Measurements from ENCODE around the gene CNGA3.

Gene CNGA3

DNA sequence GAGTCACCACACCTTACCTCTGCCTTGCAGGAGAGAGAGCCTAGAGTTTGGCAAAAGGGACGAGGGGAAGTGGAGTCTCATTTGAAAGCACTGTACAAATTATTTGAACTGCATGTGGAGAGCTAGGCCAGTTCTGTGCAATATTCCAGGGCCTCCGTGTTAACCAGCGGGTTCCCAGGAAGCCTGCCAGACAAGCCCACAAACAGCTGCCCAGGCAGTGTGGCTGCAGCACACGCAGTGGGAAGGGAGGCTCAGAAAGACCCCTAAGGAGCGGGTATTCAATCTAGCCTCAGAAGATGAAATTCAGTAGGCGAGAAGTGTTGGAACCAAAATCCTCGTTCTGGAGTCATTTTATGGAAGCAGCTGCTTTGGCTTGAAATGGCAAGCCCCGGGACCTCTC lies 30.7 kb downstream of the CNGA3 start:
- no peak for DNase-seq (ENCODE audit: low read depth in 1 of 2, low spot score in 1 of 2)

DNA sequence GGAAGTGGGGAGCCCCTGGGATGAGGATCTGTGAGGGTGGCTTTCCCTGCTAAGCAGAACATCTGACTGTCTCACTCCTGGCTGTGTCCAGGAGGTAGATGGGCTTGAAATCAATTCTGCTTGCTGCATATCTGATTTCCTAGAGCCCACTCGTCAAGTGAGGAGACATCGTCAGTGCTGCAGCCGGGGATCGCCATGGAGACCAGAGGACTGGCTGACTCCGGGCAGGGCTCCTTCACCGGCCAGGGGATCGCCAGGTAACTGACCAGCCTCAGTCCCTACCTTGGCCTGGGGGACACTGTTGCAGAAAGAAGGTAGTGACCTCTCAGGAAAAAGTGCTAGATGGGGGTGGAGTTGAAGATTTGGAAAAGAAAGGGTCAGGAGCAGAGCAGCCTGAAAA lies 31.3 kb downstream of the CNGA3 start:
- no peak for DNase-seq (ENCODE audit: low read depth in 1 of 2, low spot score in 1 of 2)

DNA sequence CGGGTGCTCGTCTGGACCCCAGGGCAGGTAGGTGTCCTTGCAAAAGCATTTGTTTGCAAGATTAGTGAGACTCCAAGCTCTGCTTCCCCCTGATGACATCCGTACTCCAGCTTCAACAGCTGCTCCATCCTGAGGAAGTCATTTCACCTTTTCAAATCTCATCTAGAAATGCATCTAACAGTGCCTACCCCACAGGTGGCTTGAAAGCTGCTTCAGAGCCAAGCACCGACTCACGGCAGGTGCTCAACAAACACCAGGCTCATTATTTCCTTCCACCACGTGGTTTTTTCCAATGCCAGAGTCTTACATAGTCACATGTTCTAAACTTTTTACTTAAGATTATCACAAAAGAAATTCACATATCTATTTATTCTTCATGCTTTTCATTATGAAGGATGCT lies 31.9 kb downstream of the CNGA3 start:
- DNase-seq (ENCODE audit: low read depth in 1 of 2, low spot score in 1 of 2): no peak

DNA sequence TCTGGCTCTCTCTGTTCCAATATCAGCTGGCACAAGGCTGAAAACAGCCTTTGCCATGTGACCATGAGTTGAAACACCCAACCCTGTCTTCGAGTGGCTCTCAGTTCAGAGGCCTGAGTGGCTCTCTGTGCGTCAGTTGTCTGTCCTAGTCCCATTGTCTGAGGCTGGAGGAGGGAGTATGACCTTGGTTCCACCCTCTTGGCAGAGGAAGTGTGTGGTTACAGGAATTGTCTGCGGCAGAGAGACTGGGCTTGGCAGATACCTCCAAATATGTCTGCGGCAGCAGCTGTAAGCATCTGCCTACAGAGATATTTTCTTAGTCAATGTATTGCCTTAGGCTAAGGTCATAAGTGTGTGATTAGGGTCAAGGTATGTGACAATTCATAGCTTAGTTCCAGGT lies 32.6 kb downstream of the CNGA3 start:
- no peak for DNase-seq (ENCODE audit: low read depth in 1 of 2, low spot score in 1 of 2)

DNA sequence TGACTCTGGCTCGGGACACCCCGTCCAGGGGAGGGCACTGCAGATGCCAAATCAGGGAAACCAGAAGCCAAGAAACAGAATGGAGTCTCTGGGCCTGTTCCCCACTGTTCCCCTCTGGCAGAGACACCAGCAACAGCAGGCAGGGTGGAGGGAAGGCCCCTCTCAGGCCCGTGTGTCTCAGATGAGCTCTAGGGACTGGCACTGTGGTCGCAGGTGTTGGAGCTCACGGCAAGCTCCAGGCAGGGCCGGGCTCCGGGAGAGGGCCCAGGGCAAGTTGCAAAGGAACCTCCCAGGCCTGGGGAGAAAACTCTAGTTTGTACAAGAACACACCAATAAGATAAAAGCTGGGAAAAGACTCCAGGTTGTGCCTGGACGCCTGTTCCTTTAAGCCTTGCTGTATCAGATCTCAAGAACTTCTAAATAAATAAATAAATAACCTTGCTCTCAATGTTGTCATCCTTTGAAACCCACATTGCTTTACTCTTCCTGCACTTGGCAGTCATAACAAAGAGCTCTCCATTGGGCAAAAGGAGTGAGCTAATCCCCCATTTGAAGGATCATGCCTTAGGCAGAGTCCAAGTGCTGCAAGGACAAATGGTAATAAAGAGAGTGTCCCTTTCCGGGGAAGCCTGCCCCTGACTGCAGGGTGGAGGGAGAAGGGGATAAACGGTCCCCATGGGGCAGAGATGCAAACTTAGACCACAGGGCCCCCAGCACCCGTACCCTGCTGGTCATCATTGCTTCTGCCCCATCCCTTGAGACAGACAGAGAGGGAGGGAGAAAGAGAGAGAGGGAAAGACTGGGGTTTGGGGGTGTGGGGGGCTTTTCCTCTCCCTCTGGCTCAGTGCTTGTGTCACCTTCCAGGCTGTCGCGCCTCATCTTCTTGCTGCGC lies 33.3 kb downstream of the CNGA3 start:
- DNase-seq (ENCODE audit: low read depth in 1 of 2, low spot score in 1 of 2): no peak

DNA sequence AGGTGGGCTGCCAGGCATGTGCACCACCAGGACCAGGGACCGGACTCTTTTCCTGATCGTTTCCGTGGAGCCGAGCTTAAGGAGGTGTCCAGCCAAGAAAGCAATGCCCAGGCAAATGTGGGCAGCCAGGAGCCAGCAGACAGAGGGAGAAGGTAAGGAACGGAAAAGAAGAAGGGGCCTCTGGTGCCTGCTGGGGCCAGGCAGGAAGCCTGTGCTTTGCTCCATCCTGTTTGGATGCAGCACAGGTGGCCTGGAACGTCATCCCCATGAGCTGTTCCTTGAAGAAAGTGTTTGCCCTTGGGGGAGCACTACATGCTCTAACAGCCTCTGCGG lies 33.9 kb downstream of the CNGA3 start:
- DNase-seq (ENCODE audit: low read depth in 1 of 2, low spot score in 1 of 2): no peak

DNA sequence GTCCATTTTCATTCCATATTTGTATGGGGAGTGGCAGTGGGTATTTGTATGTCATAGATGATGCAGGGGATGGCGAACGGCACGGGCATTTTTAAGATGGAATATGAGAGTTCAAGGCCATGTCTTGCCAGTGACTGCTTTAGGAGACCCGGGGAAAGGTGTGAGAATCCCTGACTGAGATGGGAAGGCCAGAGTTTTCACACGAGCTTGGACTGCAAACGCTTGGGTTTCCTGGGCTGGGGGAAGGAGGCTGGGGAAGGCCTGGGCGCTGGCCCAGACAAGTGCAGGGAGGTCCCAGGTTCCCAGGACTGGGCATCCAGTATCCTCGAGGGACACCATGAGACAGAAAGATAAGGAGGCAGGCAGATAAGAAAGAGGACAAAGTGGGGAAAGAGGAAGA lies 35.2 kb downstream of the CNGA3 start:
- DNase-seq (ENCODE audit: low read depth in 1 of 2, low spot score in 1 of 2): no peak

DNA sequence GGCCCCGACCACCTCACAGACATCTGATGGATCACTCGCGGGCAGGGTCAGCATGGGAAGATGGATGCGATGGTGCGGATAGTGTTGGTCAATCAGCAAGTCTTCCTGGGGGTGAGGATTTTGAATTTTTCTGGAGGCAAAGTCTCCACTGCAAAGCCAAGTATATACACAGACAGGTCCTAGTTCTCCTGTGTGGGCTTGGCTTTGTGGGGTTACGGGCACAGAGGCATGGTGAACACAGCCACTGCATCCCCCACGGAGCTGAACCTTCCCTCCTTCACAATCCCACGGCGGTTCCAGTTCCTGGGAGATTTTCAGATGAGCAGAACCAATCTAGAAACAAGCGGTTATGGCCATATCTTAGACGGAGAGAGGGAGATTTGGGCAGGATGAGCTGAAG lies 35.8 kb downstream of the CNGA3 start:
- no peak for DNase-seq (ENCODE audit: low read depth in 1 of 2, low spot score in 1 of 2)

DNA sequence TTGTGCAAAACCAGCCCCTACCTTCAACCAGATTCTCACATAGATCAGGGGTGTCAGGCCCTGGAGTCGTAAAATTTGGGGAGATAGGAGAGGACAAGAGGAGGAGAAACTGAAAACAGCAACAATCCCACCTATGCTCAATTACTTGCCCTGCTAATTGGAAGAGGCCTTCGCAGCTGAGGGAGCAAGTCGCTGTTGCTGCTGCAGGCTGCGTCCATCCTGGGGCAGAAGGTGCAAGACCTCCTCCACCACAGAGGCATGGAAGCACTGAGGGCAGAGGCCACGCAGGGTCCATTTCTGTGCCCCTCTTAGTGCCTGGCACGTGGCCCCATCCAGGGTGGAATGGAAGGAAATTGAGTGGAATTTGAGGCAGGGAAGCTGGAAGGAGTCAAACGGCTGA lies 36.5 kb downstream of the CNGA3 start:
- DNase-seq (ENCODE audit: low read depth in 1 of 2, low spot score in 1 of 2): no peak

DNA sequence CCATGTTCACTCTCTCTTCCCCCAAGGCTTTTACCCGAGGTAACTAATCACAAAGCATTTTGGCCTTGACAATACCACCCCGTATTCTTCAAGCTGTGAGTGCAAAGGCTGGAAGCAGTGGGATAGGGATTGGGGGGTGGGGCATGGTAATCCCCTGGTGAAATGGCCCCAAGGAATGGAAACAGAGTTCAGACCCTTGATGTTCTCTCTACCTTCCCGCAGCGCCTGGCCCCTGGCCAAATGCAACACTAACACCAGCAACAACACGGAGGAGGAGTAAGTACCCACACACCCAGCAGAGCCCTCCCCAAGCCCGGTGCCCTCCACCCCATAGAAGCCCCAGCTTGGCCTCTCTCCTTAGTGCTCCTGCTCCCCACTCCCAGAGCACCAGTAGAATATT lies 36.9 kb downstream of the CNGA3 start:
- DNase-seq (ENCODE audit: low read depth in 1 of 2, low spot score in 1 of 2): no peak

DNA sequence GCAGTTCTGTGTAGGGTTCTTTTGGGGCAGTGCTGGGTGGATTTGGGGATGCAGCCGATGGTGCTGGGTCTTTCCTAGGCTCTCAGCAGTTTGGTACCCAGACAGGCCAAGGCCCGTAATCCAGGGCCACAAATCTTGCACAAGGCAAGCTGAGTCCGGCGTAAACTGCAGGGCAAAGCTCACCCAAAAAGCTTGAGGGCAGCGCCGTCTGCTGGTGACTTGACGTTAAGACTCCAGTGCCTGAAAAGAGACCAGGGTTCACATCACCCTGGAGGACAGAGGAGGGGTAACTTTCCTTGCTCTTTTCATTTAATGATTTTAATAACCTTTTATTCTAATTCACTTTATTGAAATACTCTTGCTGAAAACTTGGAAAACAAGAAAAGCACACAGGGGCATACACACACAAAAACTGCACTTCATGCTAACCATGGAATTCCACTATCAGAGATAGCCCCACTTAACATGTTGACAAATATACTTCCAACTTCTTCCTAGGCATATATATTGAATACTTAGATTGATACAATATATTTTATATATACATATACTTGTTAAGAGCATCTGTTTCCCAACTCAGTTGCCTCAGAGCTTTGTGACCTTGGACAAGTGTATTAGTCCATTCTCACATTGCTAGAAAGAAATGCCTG lies 38.9 kb downstream of the CNGA3 start:
- DNase-seq (ENCODE audit: low read depth in 1 of 2, low spot score in 1 of 2): peak; percentile 43 to 44

DNA sequence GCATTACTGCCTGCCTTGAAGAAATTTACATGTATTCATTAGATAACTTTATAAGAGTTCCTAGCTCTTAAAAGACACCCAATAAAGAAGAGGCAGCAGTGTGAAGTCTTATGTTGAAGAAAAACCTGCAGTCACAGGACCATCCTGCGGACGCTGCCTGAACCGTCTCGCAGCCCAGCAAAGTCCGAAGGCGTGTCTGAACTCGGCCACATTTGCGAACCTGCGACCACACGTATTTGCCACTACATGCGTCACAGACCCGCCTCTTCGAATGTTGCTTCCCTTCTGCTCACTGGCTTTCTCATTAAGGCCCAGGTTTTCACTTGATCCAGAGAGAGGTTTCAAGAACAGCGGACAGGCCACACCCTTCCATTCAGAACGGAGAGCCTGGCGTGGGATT lies 41.2 kb downstream of the CNGA3 start:
- no peak for DNase-seq (ENCODE audit: low read depth in 1 of 2, low spot score in 1 of 2)

DNA sequence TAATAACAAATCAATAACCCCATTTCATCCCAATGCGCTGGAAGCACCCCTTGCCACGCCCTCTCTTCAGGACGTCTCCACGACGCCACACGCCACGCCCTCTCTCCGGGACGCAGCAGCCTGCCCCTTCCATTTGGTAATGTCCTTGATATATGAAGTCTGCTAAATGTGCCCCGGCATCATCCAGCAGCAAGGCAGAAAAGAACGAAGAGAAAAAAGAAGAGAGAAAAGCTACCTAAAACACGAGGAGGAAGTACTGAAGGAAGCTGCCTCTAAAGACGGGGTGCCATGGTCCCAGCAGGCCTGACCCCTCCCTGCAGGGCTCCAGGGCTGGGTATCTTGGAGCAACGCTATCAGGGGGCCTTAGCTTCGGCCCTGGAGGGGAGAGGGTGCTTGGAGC lies 41.8 kb downstream of the CNGA3 start:
- no peak for DNase-seq (ENCODE audit: low read depth in 1 of 2, low spot score in 1 of 2)

DNA sequence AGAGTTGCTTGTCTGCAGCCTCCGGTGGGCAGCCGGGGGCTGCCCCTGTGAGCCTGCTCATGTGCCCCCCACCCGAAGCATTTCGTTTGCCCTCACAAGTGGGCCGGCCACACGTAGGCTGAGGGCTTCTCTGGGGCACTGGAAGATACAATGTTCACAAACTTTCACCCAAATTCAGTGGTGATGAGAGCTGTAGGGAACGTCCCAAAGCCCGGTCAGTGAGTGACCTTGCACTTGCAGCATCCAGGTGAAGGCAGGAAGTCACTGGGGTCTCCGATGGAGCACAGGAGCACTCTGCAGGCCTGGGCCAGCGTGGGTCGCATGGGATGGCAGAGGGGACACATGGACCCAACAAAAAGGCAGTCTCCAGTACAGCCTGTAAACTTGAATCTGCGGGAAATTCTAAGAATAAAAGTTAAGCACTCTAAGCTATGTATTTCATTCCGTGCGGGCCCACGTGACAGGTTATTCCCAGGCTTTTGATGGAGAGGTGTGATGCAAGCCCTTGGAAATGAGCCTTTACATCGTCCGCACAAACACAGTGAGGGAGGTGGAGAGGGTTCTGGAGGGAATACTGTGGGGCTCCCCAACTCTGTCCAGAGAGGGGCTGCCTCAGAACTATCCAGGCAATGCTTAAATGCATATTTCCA lies 42.5 kb downstream of the CNGA3 start:
- no peak for DNase-seq (ENCODE audit: low read depth in 1 of 2, low spot score in 1 of 2)

DNA sequence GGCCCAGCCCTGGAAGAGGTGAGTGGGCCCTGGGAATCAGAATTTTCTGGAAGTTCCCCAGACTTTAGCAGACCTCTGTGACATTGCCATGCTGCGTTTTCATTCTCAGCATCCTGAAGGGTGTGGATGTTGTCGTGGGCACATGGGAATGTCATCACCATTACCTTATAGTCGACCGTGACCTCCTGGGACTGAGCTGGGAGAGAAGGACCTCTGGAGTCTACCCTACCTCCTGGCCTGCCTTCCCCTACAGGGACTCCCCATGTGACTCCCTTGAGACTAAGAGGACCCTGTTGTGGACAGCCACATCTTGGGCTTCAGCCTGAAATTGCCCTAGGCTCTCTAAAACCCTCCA lies 43.0 kb downstream of the CNGA3 start:
- no peak for DNase-seq (ENCODE audit: low read depth in 1 of 2, low spot score in 1 of 2)

DNA sequence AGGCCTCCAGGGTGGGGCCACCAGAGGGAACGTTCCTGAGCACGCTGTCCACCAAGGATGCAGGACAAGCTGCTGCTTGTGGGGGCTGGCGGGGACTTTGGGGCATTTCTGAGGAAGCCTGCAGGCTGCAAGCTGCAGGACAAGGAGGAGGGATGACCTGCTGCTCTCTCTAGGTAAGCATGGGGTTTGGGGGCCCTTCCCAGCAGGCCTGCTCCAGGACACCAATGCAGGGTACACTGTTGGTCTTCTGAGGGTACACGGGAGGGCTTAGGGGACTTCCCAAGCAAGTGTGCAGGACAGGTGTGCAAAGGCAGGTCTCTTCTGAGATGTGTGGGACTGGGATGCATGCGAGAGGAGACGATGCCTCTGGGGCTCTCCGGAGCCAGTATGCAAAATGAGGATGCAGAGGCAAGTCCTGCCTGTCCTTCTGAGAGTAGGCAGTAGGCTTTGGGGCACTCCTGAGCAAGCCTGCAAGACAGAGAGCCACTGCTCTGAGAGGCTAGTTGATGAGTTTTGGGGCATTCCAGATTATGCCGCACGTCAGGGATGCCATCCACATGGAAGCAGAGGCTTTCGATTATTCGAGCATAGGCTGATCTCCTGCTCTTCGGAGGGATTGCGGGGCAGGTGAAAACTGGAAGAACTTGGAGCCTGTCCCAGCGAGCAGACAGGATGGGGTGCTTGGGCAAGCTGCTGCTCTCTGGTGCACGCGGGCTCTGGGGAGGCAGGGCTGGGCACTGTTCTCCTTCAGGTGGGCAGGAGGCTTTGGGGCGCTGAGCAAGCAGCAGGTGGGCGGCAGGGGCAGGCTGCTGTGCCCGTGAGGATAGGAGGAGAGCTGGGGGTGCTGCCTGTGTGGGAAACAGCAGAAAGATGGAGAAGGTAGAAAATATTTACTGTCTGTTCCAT lies 44.6 kb downstream of the CNGA3 start:
- no peak for DNase-seq (ENCODE audit: low read depth in 1 of 2, low spot score in 1 of 2)

DNA sequence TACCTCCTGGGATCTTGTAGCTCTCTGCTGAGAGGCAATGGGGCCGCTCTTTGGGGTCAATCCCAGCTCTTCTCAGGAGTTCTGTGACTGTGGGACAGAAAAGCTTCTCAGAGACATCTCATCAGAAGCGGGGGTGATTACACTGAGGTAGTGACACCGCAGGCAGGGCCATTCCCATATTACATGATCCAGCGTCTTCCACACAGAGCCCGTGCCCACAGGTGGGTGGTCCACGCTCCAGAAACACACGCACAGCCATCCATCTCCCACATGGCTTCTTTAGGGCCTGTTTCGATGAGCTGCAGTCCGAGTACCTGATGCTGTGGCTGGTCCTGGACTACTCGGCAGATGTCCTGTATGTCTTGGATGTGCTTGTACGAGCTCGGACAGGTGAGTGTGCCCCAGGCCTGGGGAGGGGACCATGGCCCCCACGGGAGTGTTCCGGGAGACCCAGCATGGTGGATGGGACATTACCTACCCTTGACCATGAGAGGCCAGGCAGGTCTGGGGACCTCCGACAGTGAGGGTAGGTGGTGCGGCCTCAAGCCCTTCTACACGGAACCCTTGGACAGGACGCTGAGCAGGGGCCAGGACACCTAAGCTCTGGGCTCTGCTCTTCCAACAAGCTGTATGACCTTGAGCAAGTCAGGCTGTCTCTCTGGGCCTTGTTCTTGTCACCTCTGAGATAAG lies 45.5 kb downstream of the CNGA3 start:
- no peak for DNase-seq (ENCODE audit: low read depth in 1 of 2, low spot score in 1 of 2)

DNA sequence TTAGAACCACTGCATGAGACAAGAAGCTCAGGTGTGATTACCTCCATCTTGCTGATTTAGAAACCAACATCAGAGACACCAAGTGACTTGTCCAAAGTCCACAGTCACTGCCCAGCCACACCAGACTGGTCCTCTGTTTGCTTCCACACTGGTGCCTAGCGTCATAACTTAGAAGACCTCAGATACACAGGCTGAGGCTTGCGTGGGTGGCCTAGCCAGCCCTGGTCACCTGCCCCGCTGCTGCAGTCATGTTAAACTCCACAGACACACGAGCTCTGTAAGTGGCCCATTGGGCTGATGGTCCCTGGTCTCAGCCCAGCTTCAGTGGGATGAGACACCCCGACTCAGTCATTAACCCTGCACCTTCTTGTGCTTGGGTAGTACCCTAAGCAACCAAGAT lies 47.1 kb downstream of the CNGA3 start:
- no peak for DNase-seq (ENCODE audit: low read depth in 1 of 2, low spot score in 1 of 2)

DNA sequence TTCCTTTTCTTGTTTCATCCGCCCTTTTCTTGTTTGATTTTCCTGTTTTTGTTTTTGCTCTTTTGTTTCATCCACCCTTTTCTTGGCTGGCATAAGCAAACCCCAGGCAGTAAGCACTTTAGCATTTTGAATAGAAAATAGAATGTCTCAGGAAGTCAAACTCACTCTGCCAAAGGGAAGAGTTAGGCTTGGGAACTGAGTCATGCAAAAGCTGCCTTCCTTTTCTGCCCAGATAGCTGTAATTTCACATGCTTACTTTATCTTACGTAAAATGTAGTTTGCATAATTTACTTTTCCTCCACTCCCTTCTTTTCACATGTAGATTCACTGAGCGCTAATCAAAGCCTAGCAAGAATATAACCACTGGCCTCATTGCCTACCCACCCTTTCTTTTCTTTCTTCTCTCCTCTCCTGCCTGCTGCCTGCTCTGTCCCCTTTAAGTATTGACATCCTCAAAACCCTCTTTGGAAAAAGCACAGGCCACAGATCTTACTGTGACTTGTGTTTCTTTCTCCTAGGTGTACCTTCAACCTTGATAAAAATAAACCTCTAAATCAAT lies 48.4 kb downstream of the CNGA3 start:
- no peak for DNase-seq (ENCODE audit: low read depth in 1 of 2, low spot score in 1 of 2)

DNA sequence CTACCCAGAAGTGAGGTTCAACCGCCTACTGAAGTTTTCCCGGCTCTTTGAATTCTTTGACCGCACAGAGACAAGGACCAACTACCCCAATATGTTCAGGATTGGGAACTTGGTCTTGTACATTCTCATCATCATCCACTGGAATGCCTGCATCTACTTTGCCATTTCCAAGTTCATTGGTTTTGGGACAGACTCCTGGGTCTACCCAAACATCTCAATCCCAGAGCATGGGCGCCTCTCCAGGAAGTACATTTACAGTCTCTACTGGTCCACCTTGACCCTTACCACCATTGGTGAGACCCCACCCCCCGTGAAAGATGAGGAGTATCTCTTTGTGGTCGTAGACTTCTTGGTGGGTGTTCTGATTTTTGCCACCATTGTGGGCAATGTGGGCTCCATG lies 49.7 kb downstream of the CNGA3 start:
- no peak for DNase-seq (ENCODE audit: low read depth in 1 of 2, low spot score in 1 of 2)
